Peyer's patch (tissue), 4 donors: ENCODE data around the gene PIK3C2A. TPM values are rescaled to one million over a fixed set of nuclear protein-coding genes. Genes with fewer than 3 reads are reported as not detected.
A peak's percentile ranks its signal among the peaks of the same experiment; 100 is the strongest.

Experiments used
- DNase-seq, 3 donors: peaks; one replicate each; pipeline ENCODE4 v3.0.0-alpha.2; 2017 to 2019
- H3K27ac ChIP-seq, 4 donors: fragments of 200-600 bp; sonication (generic); one replicate each; pipeline ENCODE4 v1.5.1; 2016 to 2019
- H3K27me3 ChIP-seq, 2 donors: fragments of 200-600 bp; sonication (generic); one replicate each; pipeline ENCODE4 v1.5.1; 2019
- H3K36me3 ChIP-seq, 3 donors: fragments of 200-600 bp; sonication (generic); one replicate each; pipeline ENCODE4 v1.5.1; 2016 to 2019
- H3K4me1 ChIP-seq, 4 donors: fragments of 200-600 bp; sonication (generic); one replicate each; pipeline ENCODE4 v1.5.1; 2016 to 2019
- H3K4me3 ChIP-seq, 4 donors: fragments of 200-600 bp; sonication (generic); 1 replicate in 3 of 4; 2 replicates in 1 of 4; pipeline ENCODE4 v1.5.1; 2016 to 2019; ENCODE audit warnings: mild to moderate bottlenecking in 1 of 4
- H3K9me3 ChIP-seq, 4 donors: fragments of 200-600 bp; sonication (generic); one replicate each; pipeline ENCODE4 v1.5.1; 2016 to 2019; ENCODE audit warnings: mild to moderate bottlenecking in 1 of 4
- POLR2A ChIP-seq, 2 donors: fragments of 450-650 bp; IDR thresholded peaks; one replicate each; pipeline ENCODE4 v1.5.1; 2017; ENCODE audit warnings: antibody characterized with exemption in 2 of 2, mild to moderate bottlenecking in 2 of 2, moderate library complexity in 2 of 2
- total RNA-seq, 4 donors: library from RNA; depleted of rRNA; stranded (reverse); fragments of >200 nt; gene quantifications; one replicate each; pipeline ENCODE4 v1.1.0, GENCODE V29; 2016
- TF ChIP-seq, protein P1 (sequence below), 6 experiments: fragments of 450-650 bp in 4 of 6; fragments of 200-600 bp in 2 of 6; sonication (generic) in 1 of 6; IDR thresholded peaks; one replicate each; pipeline ENCODE4 v1.5.1; 2017 to 2019; ENCODE audit warnings: antibody characterized with exemption in 6 of 6, mild to moderate bottlenecking in 3 of 6, moderate library complexity in 1 of 6

The PIK3C2A gene
- total RNA-seq, 4 donors from 2014 or later = 36.5 to 98.3 (median 63.6) TPM

DNA sequence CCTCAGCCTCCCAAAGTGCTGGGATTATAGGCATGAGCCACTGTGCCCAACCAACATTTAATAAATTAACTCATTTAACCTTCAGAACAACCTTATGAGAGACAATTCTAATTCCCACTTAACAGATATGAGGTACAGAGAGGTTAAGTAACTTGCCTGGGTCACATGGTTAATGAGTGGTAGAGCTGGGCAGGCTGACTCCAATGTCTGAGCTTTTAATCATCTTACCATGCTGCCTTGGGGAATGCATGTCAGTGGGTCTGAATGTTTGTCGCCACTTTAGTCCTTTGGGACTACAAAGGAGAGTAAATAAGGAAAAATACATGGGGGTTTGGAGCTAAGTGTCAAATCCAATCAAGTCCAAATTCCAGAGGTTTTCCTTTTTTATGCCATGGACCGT lies 11.2 kb upstream of the PIK3C2A start:
- no peaks in the 10 kb centered on the region for H3K4me1 ChIP-seq

DNA sequence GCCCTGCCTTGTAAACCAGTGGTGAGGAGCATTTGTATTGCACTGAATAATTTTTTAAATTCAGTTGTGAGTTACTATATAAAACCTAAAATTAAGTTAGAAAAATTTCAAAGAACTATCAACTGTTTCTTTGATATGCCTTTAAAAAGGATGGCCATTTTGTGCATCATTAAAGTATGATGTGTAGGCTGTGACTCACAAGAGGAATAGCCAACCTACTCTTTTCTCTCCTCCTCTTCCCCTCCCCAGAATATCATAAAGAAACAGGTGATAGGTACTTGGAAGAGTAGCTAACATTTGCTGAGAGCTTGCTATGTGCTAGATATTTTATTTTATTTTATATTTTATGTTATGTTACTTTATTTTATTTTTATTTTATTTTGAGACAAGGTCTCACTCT lies 10.6 kb upstream of the PIK3C2A start:
- no peak for DNase-seq
- Histone ChIP-seq H3K4me3 (no peak overlapping the region), H3K27me3 (no peaks in the 10 kb centered on the region), H3K9me3 (no peaks in the 10 kb centered on the region), H3K4me1 (no peaks in the 10 kb centered on the region), H3K36me3 (no peaks in the 10 kb centered on the region), H3K27ac (no peak overlapping the region)
- TF ChIP-seq POLR2A (IDR thresholded peaks at IDR 0.05) = no peak
- TF ChIP-seq, protein P1, sequence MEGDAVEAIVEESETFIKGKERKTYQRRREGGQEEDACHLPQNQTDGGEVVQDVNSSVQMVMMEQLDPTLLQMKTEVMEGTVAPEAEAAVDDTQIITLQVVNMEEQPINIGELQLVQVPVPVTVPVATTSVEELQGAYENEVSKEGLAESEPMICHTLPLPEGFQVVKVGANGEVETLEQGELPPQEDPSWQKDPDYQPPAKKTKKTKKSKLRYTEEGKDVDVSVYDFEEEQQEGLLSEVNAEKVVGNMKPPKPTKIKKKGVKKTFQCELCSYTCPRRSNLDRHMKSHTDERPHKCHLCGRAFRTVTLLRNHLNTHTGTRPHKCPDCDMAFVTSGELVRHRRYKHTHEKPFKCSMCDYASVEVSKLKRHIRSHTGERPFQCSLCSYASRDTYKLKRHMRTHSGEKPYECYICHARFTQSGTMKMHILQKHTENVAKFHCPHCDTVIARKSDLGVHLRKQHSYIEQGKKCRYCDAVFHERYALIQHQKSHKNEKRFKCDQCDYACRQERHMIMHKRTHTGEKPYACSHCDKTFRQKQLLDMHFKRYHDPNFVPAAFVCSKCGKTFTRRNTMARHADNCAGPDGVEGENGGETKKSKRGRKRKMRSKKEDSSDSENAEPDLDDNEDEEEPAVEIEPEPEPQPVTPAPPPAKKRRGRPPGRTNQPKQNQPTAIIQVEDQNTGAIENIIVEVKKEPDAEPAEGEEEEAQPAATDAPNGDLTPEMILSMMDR (IDR thresholded peaks at IDR 0.05) = no peak

More for the DNA sequence above, 11.2 kb upstream of the PIK3C2A start:
- DNase-seq = no peak
- TF ChIP-seq, protein P1 (IDR thresholded peaks at IDR 0.05) = no peak
- no peak for TF ChIP-seq POLR2A (IDR thresholded peaks at IDR 0.05)
- Histone ChIP-seq H3K27ac (no peak overlapping the region), H3K4me3 (no peak overlapping the region), H3K27me3 (no peaks in the 10 kb centered on the region), H3K36me3 (no peaks in the 10 kb centered on the region), H3K9me3 (no peaks in the 10 kb centered on the region)

DNA sequence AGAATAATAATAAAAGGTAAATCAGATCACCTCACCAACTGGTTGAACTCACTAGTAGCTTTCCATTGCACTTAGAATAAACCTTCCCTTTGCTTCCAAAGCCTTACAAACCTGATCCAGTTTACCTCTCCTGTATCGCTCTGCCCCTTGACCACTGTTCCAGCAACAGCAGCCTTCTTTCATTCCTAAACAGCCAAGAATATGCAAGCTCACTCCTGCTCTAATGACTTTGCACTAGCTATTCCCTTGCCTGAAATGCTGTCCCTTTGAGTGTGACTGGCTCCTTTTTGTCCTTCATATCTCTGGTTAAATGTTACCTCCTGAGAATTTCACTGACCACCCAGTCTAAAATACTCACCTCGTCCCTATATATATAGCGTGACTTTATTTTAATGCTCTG lies 9.6 kb upstream of the PIK3C2A start:
- no peaks in the 10 kb centered on the region for H3K4me1 ChIP-seq
- H3K36me3 ChIP-seq = no peaks in the 10 kb centered on the region
- DNase-seq = no peak
- no peaks in the 10 kb centered on the region for H3K27me3 ChIP-seq
- no peak for TF ChIP-seq POLR2A (IDR thresholded peaks at IDR 0.05)
- TF ChIP-seq, protein P1 (IDR thresholded peaks at IDR 0.05) = no peak
- no peak overlapping the region for H3K27ac ChIP-seq
- H3K9me3 ChIP-seq = no peaks in the 10 kb centered on the region
- H3K4me3 ChIP-seq = no peak overlapping the region

DNA sequence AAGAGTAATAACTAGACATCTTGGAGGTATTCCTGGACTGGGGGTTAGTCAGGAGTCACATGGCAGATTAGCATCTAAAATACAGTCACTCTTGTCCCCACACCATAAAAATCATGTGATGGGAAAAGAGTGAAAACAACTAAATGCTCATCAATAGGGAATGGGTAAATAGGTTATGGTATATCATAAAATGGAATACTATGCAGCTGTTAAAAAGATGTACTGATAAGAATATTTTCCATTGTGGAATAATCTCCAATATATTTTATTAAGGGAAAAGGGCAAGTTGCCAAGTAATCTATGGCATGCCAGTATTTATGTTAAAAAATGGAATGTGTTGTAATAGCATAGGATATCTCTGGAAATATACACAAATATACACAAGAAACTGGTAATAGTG lies 6.6 kb upstream of the PIK3C2A start:
- H3K27ac ChIP-seq = no peak overlapping the region
- no peak overlapping the region for H3K4me3 ChIP-seq
- H3K4me1 ChIP-seq = peaks cover 0 to 2% (median 0%) of the 10 kb centered on the region in 4 donors
- H3K36me3 ChIP-seq = no peaks in the 10 kb centered on the region
- H3K27me3 ChIP-seq = no peaks in the 10 kb centered on the region
- TF ChIP-seq, protein P1 (IDR thresholded peaks at IDR 0.05) = no peak
- no peak for TF ChIP-seq POLR2A (IDR thresholded peaks at IDR 0.05)
- no peaks in the 10 kb centered on the region for H3K9me3 ChIP-seq
- DNase-seq = no peak

- Histone ChIP-seq H3K9me3 (no peaks in the 10 kb centered on the region), H3K4me3 (no peak overlapping the region), H3K4me1 (peaks cover 0 to 18% (median 3%) of the 10 kb centered on the region in 4 donors), H3K27me3 (no peaks in the 10 kb centered on the region), H3K27ac (no peak overlapping the region), H3K36me3 (no peaks in the 10 kb centered on the region)
- TF ChIP-seq POLR2A (IDR thresholded peaks at IDR 0.05) = no peak
- TF ChIP-seq, protein P1 (IDR thresholded peaks at IDR 0.05) = no peak
- no peak for DNase-seq
Observed at GRCh38 chr11:17211286-17211685, 3.5 kb upstream of the PIK3C2A start.

GRCh38 chr11:17209939-17210245 lies 2.1 kb upstream of the PIK3C2A start:
- Histone ChIP-seq H3K4me1 (peaks cover 0 to 22% (median 3%) of the 10 kb centered on the region in 4 donors), H3K36me3 (no peaks in the 10 kb centered on the region), H3K9me3 (no peaks in the 10 kb centered on the region), H3K4me3 (no peak overlapping the region), H3K27ac (peak overlapping the region in 2 of 4 donors; percentile 16 to 93), H3K27me3 (no peaks in the 10 kb centered on the region)
- no peak for TF ChIP-seq POLR2A (IDR thresholded peaks at IDR 0.05)
- TF ChIP-seq, protein P1 (IDR thresholded peaks at IDR 0.05) = no peak
- DNase-seq = no peak
